Body of pancreas (tissue), 4 donors: Measurements from ENCODE around the gene CHST8.

ENCODE experiments used
- POLR2A ChIP-seq, 3 donors: fragments of 450-650 bp; IDR thresholded peaks; one replicate each; pipeline ENCODE4 v1.6.1; 2016; ENCODE audit warnings: antibody characterized with exemption in 3 of 3, mild to moderate bottlenecking in 2 of 3
- TF ChIP-seq, protein P1 (sequence below), 7 experiments: fragments of 450-650 bp in 4 of 7; fragments of 200-600 bp in 3 of 7; sonication (generic) in 3 of 7; IDR thresholded peaks; one replicate each; pipeline ENCODE4 v1.5.1; 2016 to 2019; ENCODE audit warnings: antibody characterized with exemption in 7 of 7

DNA sequence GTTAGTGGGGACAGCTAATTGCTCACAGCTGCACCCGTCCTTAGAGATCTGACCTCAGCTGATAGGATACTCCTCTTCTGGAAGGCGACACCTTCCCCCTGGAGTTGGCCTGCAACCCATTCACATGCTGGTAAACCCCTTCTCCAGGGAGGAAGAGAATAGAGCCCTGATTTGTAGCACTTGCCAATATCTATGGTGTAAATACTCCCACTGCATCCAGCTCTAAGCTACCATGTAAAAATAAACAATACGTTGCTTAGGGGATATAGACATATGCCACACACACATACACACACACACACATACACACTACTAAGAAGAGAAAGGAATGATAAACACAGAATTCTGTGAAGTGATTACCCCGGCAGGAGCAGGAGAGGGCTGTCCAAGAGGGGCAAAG, 125.5 kb downstream of the CHST8 start:
- TF ChIP-seq, protein P1, sequence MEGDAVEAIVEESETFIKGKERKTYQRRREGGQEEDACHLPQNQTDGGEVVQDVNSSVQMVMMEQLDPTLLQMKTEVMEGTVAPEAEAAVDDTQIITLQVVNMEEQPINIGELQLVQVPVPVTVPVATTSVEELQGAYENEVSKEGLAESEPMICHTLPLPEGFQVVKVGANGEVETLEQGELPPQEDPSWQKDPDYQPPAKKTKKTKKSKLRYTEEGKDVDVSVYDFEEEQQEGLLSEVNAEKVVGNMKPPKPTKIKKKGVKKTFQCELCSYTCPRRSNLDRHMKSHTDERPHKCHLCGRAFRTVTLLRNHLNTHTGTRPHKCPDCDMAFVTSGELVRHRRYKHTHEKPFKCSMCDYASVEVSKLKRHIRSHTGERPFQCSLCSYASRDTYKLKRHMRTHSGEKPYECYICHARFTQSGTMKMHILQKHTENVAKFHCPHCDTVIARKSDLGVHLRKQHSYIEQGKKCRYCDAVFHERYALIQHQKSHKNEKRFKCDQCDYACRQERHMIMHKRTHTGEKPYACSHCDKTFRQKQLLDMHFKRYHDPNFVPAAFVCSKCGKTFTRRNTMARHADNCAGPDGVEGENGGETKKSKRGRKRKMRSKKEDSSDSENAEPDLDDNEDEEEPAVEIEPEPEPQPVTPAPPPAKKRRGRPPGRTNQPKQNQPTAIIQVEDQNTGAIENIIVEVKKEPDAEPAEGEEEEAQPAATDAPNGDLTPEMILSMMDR (IDR thresholded peaks at IDR 0.05): no peak
- TF ChIP-seq POLR2A (IDR thresholded peaks at IDR 0.05): no peak
